ENCODE measurements around the gene DOCK9. TPM values are rescaled to one million over a fixed set of nuclear protein-coding genes. Genes with fewer than 3 reads are reported as not detected.

Gene DOCK9
- total and polyA plus RNA-seq, 4 donors: 48.8 to 193 (median 133) TPM

DNA sequence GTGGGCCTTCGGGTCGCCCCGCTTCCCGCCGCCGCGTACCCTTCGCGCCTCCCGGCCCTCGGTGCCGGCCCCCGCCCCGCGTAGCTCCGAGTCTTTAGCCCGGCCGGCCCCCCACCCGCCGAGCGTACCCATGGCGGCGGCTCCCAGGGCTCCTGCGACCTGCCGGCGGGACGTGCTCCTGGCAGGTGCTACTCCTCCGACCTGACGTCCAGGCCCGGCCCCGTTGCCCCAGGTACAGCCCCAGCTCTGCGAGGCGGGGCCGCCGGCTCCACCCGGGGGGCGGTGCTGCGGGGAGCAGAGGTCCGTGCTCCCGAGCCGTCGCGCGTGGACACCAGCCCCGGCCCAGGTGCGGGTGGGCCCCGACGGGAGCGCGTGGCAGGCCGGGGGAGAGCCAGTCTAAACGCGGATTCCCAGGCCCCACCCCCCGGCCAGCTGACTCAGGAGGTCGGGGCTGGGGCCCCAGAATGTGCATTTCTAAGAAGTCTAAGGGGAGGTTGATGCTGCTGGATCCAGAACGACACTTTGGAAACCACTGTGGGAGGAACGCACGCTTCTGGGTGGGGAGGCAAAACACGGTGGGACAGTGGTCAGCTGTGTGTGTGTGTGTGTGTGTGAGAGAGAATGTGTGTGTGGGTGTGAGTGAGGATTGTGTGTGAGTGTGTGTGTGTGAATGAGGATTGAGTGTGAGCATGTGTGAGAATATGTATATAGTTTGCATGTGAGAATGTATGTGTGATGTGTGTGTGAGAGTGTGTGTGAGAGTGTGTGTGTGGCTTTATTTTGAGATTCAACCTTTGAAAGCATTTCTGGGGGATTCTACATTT lies 225.2 kb downstream of the DOCK9 start, which contains the start of gene SLC15A1:
SLC15A1 (minus strand) TSS at position 206 of the 824 bp plus-strand sequence; CDS start at position 132, 74 bp downstream.
- no peak for DNase-seq
- no peak within 1 kb of the TSS for H3K27ac ChIP-seq (ENCODE audit: low read depth in 1 of 2, low read length in 1 of 2)
- peak; percentile 39 for ATAC-seq (ENCODE audit: insufficient read depth, low FRiP score)
- no peak within 1 kb of the TSS for H3K4me3 ChIP-seq
- H3K9ac ChIP-seq (ENCODE audit: insufficient read depth in 1 of 2, low read length in 2 of 2): no peak within 1 kb of the TSS
- WGBS, 2 donors: 8 to 13% methylated on average over 39 to 59 of the region's 59 CpGs
- TF ChIP-seq, protein P1, sequence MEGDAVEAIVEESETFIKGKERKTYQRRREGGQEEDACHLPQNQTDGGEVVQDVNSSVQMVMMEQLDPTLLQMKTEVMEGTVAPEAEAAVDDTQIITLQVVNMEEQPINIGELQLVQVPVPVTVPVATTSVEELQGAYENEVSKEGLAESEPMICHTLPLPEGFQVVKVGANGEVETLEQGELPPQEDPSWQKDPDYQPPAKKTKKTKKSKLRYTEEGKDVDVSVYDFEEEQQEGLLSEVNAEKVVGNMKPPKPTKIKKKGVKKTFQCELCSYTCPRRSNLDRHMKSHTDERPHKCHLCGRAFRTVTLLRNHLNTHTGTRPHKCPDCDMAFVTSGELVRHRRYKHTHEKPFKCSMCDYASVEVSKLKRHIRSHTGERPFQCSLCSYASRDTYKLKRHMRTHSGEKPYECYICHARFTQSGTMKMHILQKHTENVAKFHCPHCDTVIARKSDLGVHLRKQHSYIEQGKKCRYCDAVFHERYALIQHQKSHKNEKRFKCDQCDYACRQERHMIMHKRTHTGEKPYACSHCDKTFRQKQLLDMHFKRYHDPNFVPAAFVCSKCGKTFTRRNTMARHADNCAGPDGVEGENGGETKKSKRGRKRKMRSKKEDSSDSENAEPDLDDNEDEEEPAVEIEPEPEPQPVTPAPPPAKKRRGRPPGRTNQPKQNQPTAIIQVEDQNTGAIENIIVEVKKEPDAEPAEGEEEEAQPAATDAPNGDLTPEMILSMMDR (IDR thresholded peaks at IDR 0.05; ENCODE audit: control extremely low read depth, extremely low read depth): no peak
- H3K4me1 ChIP-seq (ENCODE audit: control insufficient read depth in 5 of 5, insufficient read depth in 5 of 5, low read length in 5 of 5): peaks cover 0 to 13% (median 0%) of the 10 kb centered on the region in 5 donors
- H3K9me3 ChIP-seq (ENCODE audit: control insufficient read depth in 4 of 4, insufficient read depth in 3 of 4, low read length in 3 of 4): peaks cover 0 to 7% (median 1%) of the 10 kb centered on the region in 4 donors
- H3K27me3 ChIP-seq (ENCODE audit: control insufficient read depth in 3 of 3, insufficient read depth in 3 of 3, low read length in 2 of 3): peaks cover 0 to 26% (median 22%) of the 10 kb centered on the region in 3 donors
- no peaks in the 10 kb centered on the region for H3K36me3 ChIP-seq (ENCODE audit: control insufficient read depth in 4 of 4, insufficient read depth in 4 of 4, low read length in 4 of 4)

DNA sequence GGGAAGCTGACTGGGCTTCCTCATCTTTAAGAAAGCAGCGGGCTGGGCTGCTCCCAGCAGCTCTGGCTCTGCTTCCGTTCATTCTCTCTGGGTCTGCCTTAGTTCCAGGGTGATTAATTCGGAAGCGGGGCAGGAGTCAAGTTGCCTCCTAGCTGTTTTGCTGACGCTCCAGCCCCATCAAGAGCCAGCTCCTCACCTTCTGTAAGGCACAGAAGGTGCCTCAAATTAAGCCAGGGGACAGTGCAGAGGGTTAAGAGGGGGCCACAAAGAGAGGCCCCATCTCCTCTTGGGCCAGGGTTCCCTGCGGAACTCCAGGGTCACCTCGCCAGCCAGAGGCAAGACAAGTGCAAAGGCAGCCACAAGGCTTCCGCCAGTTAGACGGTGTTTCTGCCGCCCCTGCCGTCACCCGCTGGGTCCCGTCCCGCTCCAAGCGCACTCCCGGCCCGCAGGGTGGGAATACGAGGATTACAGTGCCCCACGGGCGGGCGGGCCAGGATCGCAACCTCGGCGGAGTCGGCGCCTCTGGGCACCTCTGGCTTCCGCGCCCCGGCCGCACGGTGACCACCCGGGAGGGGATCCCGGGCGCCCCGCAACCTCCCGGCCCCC lies 225.9 kb downstream of the DOCK9 start:
- no peak overlapping the region for H3K27ac ChIP-seq (ENCODE audit: low read depth in 1 of 2, low read length in 1 of 2)
- peaks cover 0 to 7% (median 1%) of the 10 kb centered on the region in 4 donors for H3K9me3 ChIP-seq (ENCODE audit: control insufficient read depth in 4 of 4, insufficient read depth in 3 of 4, low read length in 3 of 4)
- peak; percentile 9 to 39 (median 23) for DNase-seq
- H3K9ac ChIP-seq (ENCODE audit: insufficient read depth in 1 of 2, low read length in 2 of 2): no peak overlapping the region
- WGBS, 2 donors: 2 to 4% methylated on average over 28 to 36 of the region's 36 CpGs
- ATAC-seq (ENCODE audit: insufficient read depth, low FRiP score): peak; percentile 24
- TF ChIP-seq, protein P1 (IDR thresholded peaks at IDR 0.05; ENCODE audit: control extremely low read depth, extremely low read depth): no peak
- H3K27me3 ChIP-seq (ENCODE audit: control insufficient read depth in 3 of 3, insufficient read depth in 3 of 3, low read length in 2 of 3): peaks cover 0 to 26% (median 22%) of the 10 kb centered on the region in 3 donors
- H3K4me3 ChIP-seq: no peak overlapping the region
- peaks cover 0 to 13% (median 0%) of the 10 kb centered on the region in 5 donors for H3K4me1 ChIP-seq (ENCODE audit: control insufficient read depth in 5 of 5, insufficient read depth in 5 of 5, low read length in 5 of 5)
- H3K36me3 ChIP-seq (ENCODE audit: control insufficient read depth in 4 of 4, insufficient read depth in 4 of 4, low read length in 4 of 4): no peaks in the 10 kb centered on the region

DNA sequence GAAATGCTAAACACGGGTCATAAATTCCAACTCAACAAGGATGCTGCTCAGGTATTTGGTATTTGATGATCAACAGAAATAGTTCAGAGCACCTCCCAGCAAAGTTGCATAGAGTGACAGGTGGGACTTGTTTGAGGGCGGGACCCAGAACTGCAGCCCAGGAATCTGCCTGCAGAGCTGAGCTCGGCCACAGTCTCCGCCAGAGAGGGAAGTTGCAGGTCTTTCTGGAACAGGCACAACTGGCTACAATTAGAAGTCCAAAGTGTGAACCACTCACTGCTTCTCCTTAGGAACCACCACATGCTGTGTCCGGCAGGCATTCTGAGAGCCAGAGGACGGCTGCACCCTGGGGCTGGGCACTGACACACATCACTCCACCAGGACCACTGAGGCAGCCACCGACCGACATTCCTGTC lies 226.5 kb downstream of the DOCK9 start:
- no peak overlapping the region for H3K4me3 ChIP-seq
- no peak for ATAC-seq (ENCODE audit: insufficient read depth, low FRiP score)
- H3K27ac ChIP-seq (ENCODE audit: low read depth in 1 of 2, low read length in 1 of 2): no peak overlapping the region
- no peaks in the 10 kb centered on the region for H3K36me3 ChIP-seq (ENCODE audit: control insufficient read depth in 4 of 4, insufficient read depth in 4 of 4, low read length in 4 of 4)
- TF ChIP-seq, protein P1 (IDR thresholded peaks at IDR 0.05; ENCODE audit: control extremely low read depth, extremely low read depth): no peak
- peaks cover 0 to 13% (median 0%) of the 10 kb centered on the region in 5 donors for H3K4me1 ChIP-seq (ENCODE audit: control insufficient read depth in 5 of 5, insufficient read depth in 5 of 5, low read length in 5 of 5)
- no peak overlapping the region for H3K9ac ChIP-seq (ENCODE audit: insufficient read depth in 1 of 2, low read length in 2 of 2)
- H3K27me3 ChIP-seq (ENCODE audit: control insufficient read depth in 3 of 3, insufficient read depth in 3 of 3, low read length in 2 of 3): peaks cover 0 to 26% (median 22%) of the 10 kb centered on the region in 3 donors
- DNase-seq: no peak
- 39 to 46% methylated on average over 8 of the region's 8 CpGs for WGBS, 2 donors
- H3K9me3 ChIP-seq (ENCODE audit: control insufficient read depth in 4 of 4, insufficient read depth in 3 of 4, low read length in 3 of 4): peaks cover 0 to 7% (median 1%) of the 10 kb centered on the region in 4 donors

Data from lung (tissue), 12 donors.